K562 (cell line): ENCODE measurements around the gene PUM1. TPM values are rescaled to one million over a fixed set of nuclear protein-coding genes. Genes with fewer than 3 reads are reported as not detected.

Experiments used
- AFF1 ChIP-seq, 2 experiments: fragments of 450-650 bp; IDR thresholded peaks; 2 replicates each; pipeline ENCODE4 v1.6.1; 2018; ENCODE audit warnings: mild to moderate bottlenecking in 2 of 2, low read depth in 1 of 2; ENCODE audit not compliant: partially characterized antibody in 2 of 2
- ATF2 ChIP-seq: sonication (generic); formaldehyde crosslinking; IDR thresholded peaks from 2 replicates; pipeline ENCODE4 v1.8.1; 2022; ENCODE audit warnings: missing genetic modification reagents
- CBX1 ChIP-seq: sonication (generic); IDR thresholded peaks from 2 replicates; pipeline ENCODE4 v1.6.1; 2016; ENCODE audit warnings: antibody characterized with exemption, low read depth, mild to moderate bottlenecking
- COPS2 ChIP-seq: fragments of 450-650 bp; conservative IDR thresholded peaks from 2 replicates; pipeline ENCODE4 v1.6.1; 2016; ENCODE audit warnings: mild to moderate bottlenecking, moderate library complexity
- E2F1 ChIP-seq: sonication (generic); formaldehyde crosslinking; IDR thresholded peaks from 2 replicates; pipeline ENCODE4 v1.8.1; 2023; ENCODE audit warnings: mild to moderate bottlenecking, missing genetic modification reagents, moderate library complexity
- GTF2F1 ChIP-seq: IDR thresholded peaks from 2 replicates; pipeline ENCODE4 v1.6.1; 2011; ENCODE audit warnings: low read depth, low read length, improper control_type of control experiment
- MECOM ChIP-seq: fragments of 250-450 bp; sonication (Bioruptor Pico); IDR thresholded peaks from 2 replicates; pipeline ENCODE4 v1.8.0; 2022; ENCODE audit warnings: inconsistent platforms
- SETDB1 ChIP-seq: IDR thresholded peaks from one replicate; pipeline ENCODE4 v1.6.1; 2012; ENCODE audit warnings: low read length, control low read depth, inconsistent platforms
- TBL1XR1 ChIP-seq, 2 experiments: IDR thresholded peaks; 2 replicates each; pipeline ENCODE4 v1.6.1; 2012; ENCODE audit warnings: improper control_type of control experiment in 2 of 2, low read length in 2 of 2, mild to moderate bottlenecking in 1 of 2
- TCF7 ChIP-seq: sonication (generic); IDR thresholded peaks from 2 replicates; pipeline ENCODE4 v1.6.1; 2016; ENCODE audit warnings: antibody characterized with exemption, borderline replicate concordance
- THAP7 ChIP-seq: fragments of 250-450 bp; sonication (Bioruptor Pico); IDR thresholded peaks from 2 replicates; pipeline ENCODE4 v1.5.0; 2021
- THRA ChIP-seq: fragments of 450-650 bp; IDR thresholded peaks from 2 replicates; pipeline ENCODE4 v1.6.1; 2017; ENCODE audit warnings: mild to moderate bottlenecking, moderate library complexity
- U2AF2 ChIP-seq: fragments of 200-400 bp; formaldehyde crosslinking; optimal IDR thresholded peaks from 2 replicates; pipeline ENCODE3; 2017; ENCODE audit warnings: low read depth, mild to moderate bottlenecking, low read length
- ZFP36 ChIP-seq: fragments of 150-350 bp; IDR thresholded peaks from 2 replicates; pipeline ENCODE4 v1.6.1; 2018; ENCODE audit warnings: low read length, low read depth; ENCODE audit not compliant: partially characterized antibody
- ZKSCAN8 ChIP-seq: fragments of 200-800 bp; sonication (Bioruptor generic); IDR thresholded peaks from 2 replicates; pipeline ENCODE4 v1.6.1; 2016; ENCODE audit warnings: missing genetic modification characterization, missing compliant biosample characterization
- ZNF217 ChIP-seq: sonication (generic); formaldehyde crosslinking; IDR thresholded peaks from 2 replicates; pipeline ENCODE4 v1.8.0; 2022; ENCODE audit warnings: mild to moderate bottlenecking, missing genetic modification reagents
- ZNF584 ChIP-seq: fragments of 200-800 bp; sonication (Bioruptor generic); IDR thresholded peaks from 2 replicates; pipeline ENCODE4 v1.6.1; 2016; ENCODE audit warnings: low read depth, mild to moderate bottlenecking, missing genetic modification characterization, missing compliant biosample characterization
- ZNF717 ChIP-seq: fragments of 250-450 bp; sonication (Bioruptor Pico); IDR thresholded peaks from 2 replicates; pipeline ENCODE4 v1.5.0; 2021
- polyA plus RNA-seq, 8 experiments: library from polyadenylated mRNA; depleted of rRNA in 4 of 8; stranded (reverse) in 5 of 8; unstranded in 3 of 8; fragments of >200 nt; fragmentation: Nextera tagmentation in 2 of 8; fragmentation: Illumina TruSeq in 1 of 8; extraction: Ambion mirVana in 2 of 8; extraction: Trizol in 1 of 8; gene quantifications; 2 replicates each; pipeline versions ENCODE4 v1.2.1 to v1.2.3, GENCODE V29; 2011 to 2014; ENCODE audit warnings: inconsistent platforms in 1 of 8, missing spikeins in 1 of 8
- total RNA-seq, 7 experiments: library from RNA; depleted of rRNA in 6 of 7; stranded (reverse); fragments of >200 nt in 6 of 7; fragmentation: Illumina TruSeq in 2 of 7; extraction: Trizol in 2 of 7; gene quantifications; 2 replicates each; pipeline versions ENCODE4 v1.2.1 to v1.2.3, GENCODE V29; 2011 to 2021; ENCODE audit warnings: low replicate concordance in 1 of 7

Gene PUM1
- total and polyA plus RNA-seq, 9 of the 15 experiments (the other 6 are each of a cell fraction or from before 2014, with no cell fraction given), result 37.7 to 104 (median 55.7) TPM

GRCh38 chr1:31065310-31066217 is at the start of gene PUM1 (continued):
- TF ChIP-seq THRA (no peak), TCF7 (no peak; the same call in 1 of the 2 replicates), ZNF217 (CRISPR knock-in tag) (no peak), ATF2 (CRISPR knock-in tag) (no peak), GTF2F1 (peak; percentile 78; the same call in 1 of the 2 replicates), ZNF717 (CRISPR knock-in tag) (no peak), CBX1 (peak; percentile 87; the same call in 1 of the 2 replicates), COPS2 (no peak), ZNF584 (no peak), ZKSCAN8 (CRISPR knock-in tag) (no peak; the same call in 1 of the 2 replicates), THAP7 (no peak), MECOM (CRISPR knock-in tag) (peak; percentile 60; the same call in 1 of the 2 replicates), U2AF2 (no peak), ZFP36 (no peak), AFF1 (IDR thresholded peaks at IDR 0.05; ENCODE audit: low read depth in 1 of 2, partially characterized antibody in 2 of 2) (peak; percentile 83 to 93), SETDB1 (no peak), TBL1XR1 (IDR thresholded peaks at IDR 0.05; ENCODE audit: low read length in 2 of 2) (peak; percentile 43 to 68; a peak in 3 of 4 replicates), E2F1 (peak; percentile 73)
